NT2/D1 (cell line): ENCODE measurements around the gene TMEM63C.

Experiments used
- SUZ12 ChIP-seq: IDR thresholded peaks from 2 replicates; pipeline ENCODE4 v1.6.1; 2011; ENCODE audit not compliant: insufficient read length, insufficient read depth; ENCODE audit errors: extremely low read depth
- YY1 ChIP-seq: IDR thresholded peaks from 2 replicates; pipeline ENCODE4 v1.6.1; 2011; ENCODE audit not compliant: insufficient read length, insufficient read depth
- ZNF274 ChIP-seq: IDR thresholded peaks from 2 replicates; pipeline ENCODE4 v1.6.1; 2011; ENCODE audit warnings: mild to moderate bottlenecking, low read depth, low read length

DNA sequence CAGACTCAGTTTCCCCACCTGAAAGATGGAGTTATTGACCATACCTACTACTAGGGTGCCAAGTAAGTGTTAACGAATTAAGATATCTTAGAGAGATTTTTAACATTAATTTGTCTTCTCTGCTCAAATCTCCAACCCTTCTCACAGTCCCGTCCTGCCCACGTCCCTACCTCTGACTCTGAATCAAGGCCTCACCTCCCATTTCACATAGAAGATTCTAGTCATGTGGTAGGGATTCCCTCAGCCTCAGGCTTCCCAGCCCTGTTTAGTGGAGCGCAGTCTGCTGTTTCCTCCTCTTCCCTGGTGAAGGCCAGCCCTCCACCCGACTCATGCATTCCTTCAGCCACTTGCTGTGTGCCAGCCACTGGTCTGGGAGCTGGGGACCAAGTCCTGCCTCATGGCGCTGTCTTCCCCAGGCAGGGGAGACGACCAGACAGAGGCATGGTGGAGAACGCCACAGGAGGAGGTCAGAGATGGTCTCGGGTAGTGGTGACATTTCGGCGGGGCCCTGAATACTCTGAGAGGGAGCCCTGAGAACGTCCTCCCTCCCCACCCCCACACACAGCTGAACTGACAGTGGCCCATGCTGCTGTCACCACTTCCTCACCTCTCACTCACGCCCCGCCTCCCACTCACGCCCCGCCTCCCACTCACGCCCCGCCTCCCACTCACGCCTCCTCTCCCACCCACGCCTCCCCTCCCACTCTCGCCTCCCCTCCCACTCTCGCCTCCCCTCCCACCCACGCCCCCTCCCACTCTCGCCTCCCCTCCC lies 38.8 kb downstream of the TMEM63C start:
- TF ChIP-seq ZNF274, result no peak
- TF ChIP-seq SUZ12, result no peak
- TF ChIP-seq YY1, result no peak
